H9 (cell line): ENCODE results near the gene YIPF4. TPM values are rescaled to one million over a fixed set of nuclear protein-coding genes. Genes with fewer than 3 reads are reported as not detected.

Source experiments
- DNase-seq: peaks from one replicate; pipeline ENCODE4 v3.0.0-alpha.2; 2017
- H2AFZ ChIP-seq: one replicate; pipeline ENCODE4 v1.6.1; 2013; ENCODE audit warnings: mild to moderate bottlenecking, low read length, control low read depth, moderate library complexity
- H2AK5ac ChIP-seq: 2 replicates; pipeline ENCODE4 v1.6.1; 2013; ENCODE audit warnings: low read length, control low read depth, mixed read lengths; ENCODE audit not compliant: insufficient read length
- H2BK120ac ChIP-seq: one replicate; pipeline ENCODE4 v1.6.1; 2013; ENCODE audit warnings: low read depth, mild to moderate bottlenecking, low read length, control low read depth, inconsistent platforms; ENCODE audit not compliant: poor library complexity, severe bottlenecking
- H2BK12ac ChIP-seq: 2 replicates; pipeline ENCODE4 v1.6.1; 2013; ENCODE audit warnings: low read length, control low read depth, mixed read lengths, low read depth; ENCODE audit not compliant: insufficient read length
- H2BK15ac ChIP-seq: 2 replicates; pipeline ENCODE4 v1.6.1; 2013; ENCODE audit warnings: low read depth, low read length, control low read depth
- H2BK20ac ChIP-seq: one replicate; pipeline ENCODE4 v1.6.1; 2013; ENCODE audit warnings: low read depth, mild to moderate bottlenecking, low read length, control low read depth, inconsistent platforms; ENCODE audit not compliant: poor library complexity, severe bottlenecking
- H2BK5ac ChIP-seq: 2 replicates; pipeline ENCODE4 v1.6.1; 2013; ENCODE audit warnings: low read length, control low read depth, mixed read lengths; ENCODE audit not compliant: insufficient read length
- H3K14ac ChIP-seq: 2 replicates; pipeline ENCODE4 v1.6.1; 2013; ENCODE audit warnings: low read length, control low read depth; ENCODE audit not compliant: insufficient read depth
- H3K18ac ChIP-seq: 2 replicates; pipeline ENCODE4 v1.6.1; 2013; ENCODE audit warnings: low read depth, mild to moderate bottlenecking, mixed read lengths, low read length, control low read depth; ENCODE audit not compliant: insufficient read length
- H3K23ac ChIP-seq: 2 replicates; pipeline ENCODE4 v1.6.1; 2013; ENCODE audit warnings: low read length, control low read depth, mixed read lengths, low read depth; ENCODE audit not compliant: insufficient read length
- H3K23me2 ChIP-seq: 2 replicates; pipeline ENCODE4 v1.6.1; 2013; ENCODE audit warnings: low read depth, mild to moderate bottlenecking, mixed read lengths, low read length, control low read depth; ENCODE audit not compliant: insufficient read length, poor library complexity, severe bottlenecking
- H3K27ac ChIP-seq: 2 replicates; pipeline ENCODE4 v1.5.1; 2013; ENCODE audit warnings: low read length, control low read depth, mixed read lengths, low read depth; ENCODE audit not compliant: insufficient read length
- H3K27me3 ChIP-seq: 2 replicates; pipeline ENCODE4 v1.6.1; 2013; ENCODE audit warnings: low read length, control low read depth, inconsistent platforms; ENCODE audit not compliant: insufficient read depth
- H3K4ac ChIP-seq: 2 replicates; pipeline ENCODE4 v1.6.1; 2013; ENCODE audit warnings: low read depth, mild to moderate bottlenecking, control low read depth, inconsistent platforms, low read length, moderate library complexity
- H3K4me1 ChIP-seq: 2 replicates; pipeline ENCODE4 v1.6.1; 2013; ENCODE audit warnings: low read length, control low read depth, inconsistent platforms; ENCODE audit not compliant: insufficient read depth
- H3K4me2 ChIP-seq: 2 replicates; pipeline ENCODE4 v1.6.1; 2013; ENCODE audit warnings: low read length, control low read depth, mixed read lengths; ENCODE audit not compliant: insufficient read length, insufficient read depth
- H3K56ac ChIP-seq: 2 replicates; pipeline ENCODE4 v1.6.1; 2013; ENCODE audit warnings: low read depth, mild to moderate bottlenecking, mixed read lengths, low read length, control low read depth; ENCODE audit not compliant: insufficient read length
- H3K79me1 ChIP-seq: 2 replicates; pipeline ENCODE4 v1.6.1; 2013; ENCODE audit warnings: low read depth, mild to moderate bottlenecking, moderate library complexity, low read length, control low read depth, inconsistent platforms; ENCODE audit not compliant: insufficient read depth, poor library complexity, severe bottlenecking
- H3K79me2 ChIP-seq: 2 replicates; pipeline ENCODE4 v1.6.1; 2013; ENCODE audit warnings: low read length, control low read depth, inconsistent platforms; ENCODE audit not compliant: insufficient read depth
- H3K9ac ChIP-seq: 2 replicates; pipeline ENCODE4 v1.6.1; 2013; ENCODE audit warnings: low read length, control low read depth, mixed read lengths; ENCODE audit not compliant: insufficient read length; ENCODE audit errors: extremely low read depth
- H3K9me3 ChIP-seq: one replicate; pipeline ENCODE4 v1.6.1; 2013; ENCODE audit warnings: low read depth, low read length, inconsistent platforms; ENCODE audit not compliant: control insufficient read depth
- H3T11ph ChIP-seq: one replicate; pipeline ENCODE4 v1.6.1; 2013; ENCODE audit warnings: mild to moderate bottlenecking, low read length, control low read depth, inconsistent platforms
- H4K20me1 ChIP-seq: one replicate; pipeline ENCODE4 v1.6.1; 2013; ENCODE audit not compliant: control insufficient read depth, insufficient read length, insufficient read depth
- H4K5ac ChIP-seq: 2 replicates; pipeline ENCODE4 v1.6.1; 2013; ENCODE audit warnings: low read depth, mild to moderate bottlenecking, mixed read lengths, low read length, control low read depth; ENCODE audit not compliant: insufficient read length
- H4K8ac ChIP-seq: replicated peaks from 2 replicates; pipeline ENCODE4 v1.6.1; 2013; ENCODE audit warnings: low read length, control low read depth, mixed read lengths, low read depth; ENCODE audit not compliant: insufficient read length
- H4K91ac ChIP-seq: 2 replicates; pipeline ENCODE4 v1.6.1; 2013; ENCODE audit warnings: low read depth, mild to moderate bottlenecking, moderate library complexity, mixed read lengths, low read length, control low read depth; ENCODE audit not compliant: insufficient read length
- H3K27ac Mint-ChIP-seq, 3 experiments: 2 replicates in 2 of 3; 3 replicates in 1 of 3; pipeline ENCODE4 v1.8.0; 2020 to 2021; ENCODE audit warnings: mixed read lengths in 3 of 3, mild to moderate bottlenecking in 1 of 3, moderate library complexity in 1 of 3
- H3K27me3 Mint-ChIP-seq: 2 replicates; pipeline ENCODE4 v1.8.0; 2021; ENCODE audit warnings: low read depth, mild to moderate bottlenecking, moderate library complexity, mixed read lengths
- H3K36me3 Mint-ChIP-seq, 3 experiments: 2 replicates in 2 of 3; 3 replicates in 1 of 3; pipeline ENCODE4 v1.8.0; 2020 to 2021; ENCODE audit warnings: low read depth in 3 of 3, mixed read lengths in 3 of 3; ENCODE audit not compliant: insufficient read depth in 1 of 3
- H3K4me1 Mint-ChIP-seq, 2 experiments: 2 replicates each; pipeline ENCODE4 v1.8.0; 2020; ENCODE audit warnings: mixed read lengths in 2 of 2
- H3K4me3 Mint-ChIP-seq, 2 experiments: 2 replicates in 1 of 2; 3 replicates in 1 of 2; pipeline ENCODE4 v1.8.0; 2020 to 2021; ENCODE audit warnings: mild to moderate bottlenecking in 2 of 2, mixed read lengths in 2 of 2, moderate library complexity in 1 of 2
- H3K9me3 Mint-ChIP-seq, 2 experiments: 2 replicates in 1 of 2; 3 replicates in 1 of 2; pipeline ENCODE4 v1.8.0; 2020; ENCODE audit warnings: mild to moderate bottlenecking in 2 of 2, mixed read lengths in 2 of 2, moderate library complexity in 1 of 2
- WGBS: extraction: QIAGEN DNeasy Blood & Tissue Kit; methylation state at CpG from one replicate; pipeline ENCODE4 v1.1.7; 2013; ENCODE audit warnings: missing lambda C conversion rate, low lambda C conversion rate, mixed read lengths; ENCODE audit not compliant: insufficient read length; ENCODE audit errors: extremely low coverage; 5-methylcytosine and 5-hydroxymethylcytosine counted together
- total RNA-seq: library from RNA; stranded (reverse); gene quantifications from 2 replicates; pipeline ENCODE4 v1.2.1, GENCODE V29; 2021
- TF ChIP-seq, protein P1 (sequence below): fragments of 200-600 bp; sonication (generic); conservative IDR thresholded peaks from 3 replicates; pipeline ENCODE4 v1.8.0; 2021; ENCODE audit warnings: antibody characterized with exemption, mild to moderate bottlenecking

YIPF4 gene
- total RNA-seq, 1 experiment from 2014 or later: 26.2 TPM

DNA sequence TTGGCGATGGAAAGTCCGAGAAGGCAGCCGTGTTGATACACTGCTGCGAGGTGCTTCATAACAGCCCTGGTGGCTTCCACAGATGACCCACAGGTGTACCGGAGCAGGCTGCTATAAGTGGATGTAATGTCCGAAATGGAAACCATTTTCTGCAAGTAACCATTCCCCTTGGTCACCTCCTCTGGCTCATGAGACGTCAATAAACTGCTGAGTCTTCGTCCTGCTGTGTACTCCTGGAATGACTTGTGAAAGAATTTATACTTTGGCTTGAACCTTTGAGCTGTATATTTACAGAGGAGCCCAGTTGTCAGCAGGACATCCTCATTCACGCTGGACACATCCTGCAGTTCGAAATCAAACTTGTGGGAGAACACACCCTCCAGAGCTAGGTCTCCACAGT, 27.4 kb upstream of the YIPF4 start:
- no peak overlapping the region for H2BK20ac ChIP-seq
- no peaks in the 10 kb centered on the region for H3K36me3 Mint-ChIP-seq
- no peaks in the 10 kb centered on the region for H3K9me3 Mint-ChIP-seq
- no peak overlapping the region for H3K14ac ChIP-seq
- H3K4me1 Mint-ChIP-seq: no peaks in the 10 kb centered on the region
- H3K56ac ChIP-seq: no peak overlapping the region
- no peaks in the 10 kb centered on the region for H3K23me2 ChIP-seq
- H2BK12ac ChIP-seq: no peak overlapping the region
- DNase-seq: no peak
- no peaks in the 10 kb centered on the region for H3K27me3 ChIP-seq
- H2BK5ac ChIP-seq: no peak overlapping the region
- no peak overlapping the region for H2AFZ ChIP-seq
- no peak overlapping the region for H3K4me3 Mint-ChIP-seq
- H3K9me3 ChIP-seq: no peaks in the 10 kb centered on the region
- no peak overlapping the region for H3K27ac Mint-ChIP-seq
- no peak overlapping the region for H3K23ac ChIP-seq
- H2BK120ac ChIP-seq: no peak overlapping the region
- H4K8ac ChIP-seq: no peak overlapping the region
- no peak overlapping the region for H3K18ac ChIP-seq
- no peaks in the 10 kb centered on the region for H3K79me2 ChIP-seq
- peaks cover 5% of the 10 kb centered on the region for H3K27me3 Mint-ChIP-seq
- no peak overlapping the region for H4K5ac ChIP-seq
- H2BK15ac ChIP-seq: no peak overlapping the region
- H3K4ac ChIP-seq: no peak overlapping the region
- H3K79me1 ChIP-seq: no peaks in the 10 kb centered on the region
- H3K27ac ChIP-seq: no peak overlapping the region
- H3K4me1 ChIP-seq: no peaks in the 10 kb centered on the region
- no peak overlapping the region for H3K9ac ChIP-seq
- H3K4me2 ChIP-seq: no peak overlapping the region
- TF ChIP-seq, protein P1, sequence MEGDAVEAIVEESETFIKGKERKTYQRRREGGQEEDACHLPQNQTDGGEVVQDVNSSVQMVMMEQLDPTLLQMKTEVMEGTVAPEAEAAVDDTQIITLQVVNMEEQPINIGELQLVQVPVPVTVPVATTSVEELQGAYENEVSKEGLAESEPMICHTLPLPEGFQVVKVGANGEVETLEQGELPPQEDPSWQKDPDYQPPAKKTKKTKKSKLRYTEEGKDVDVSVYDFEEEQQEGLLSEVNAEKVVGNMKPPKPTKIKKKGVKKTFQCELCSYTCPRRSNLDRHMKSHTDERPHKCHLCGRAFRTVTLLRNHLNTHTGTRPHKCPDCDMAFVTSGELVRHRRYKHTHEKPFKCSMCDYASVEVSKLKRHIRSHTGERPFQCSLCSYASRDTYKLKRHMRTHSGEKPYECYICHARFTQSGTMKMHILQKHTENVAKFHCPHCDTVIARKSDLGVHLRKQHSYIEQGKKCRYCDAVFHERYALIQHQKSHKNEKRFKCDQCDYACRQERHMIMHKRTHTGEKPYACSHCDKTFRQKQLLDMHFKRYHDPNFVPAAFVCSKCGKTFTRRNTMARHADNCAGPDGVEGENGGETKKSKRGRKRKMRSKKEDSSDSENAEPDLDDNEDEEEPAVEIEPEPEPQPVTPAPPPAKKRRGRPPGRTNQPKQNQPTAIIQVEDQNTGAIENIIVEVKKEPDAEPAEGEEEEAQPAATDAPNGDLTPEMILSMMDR: no peak
- H2AK5ac ChIP-seq: no peak overlapping the region
- H4K91ac ChIP-seq: no peak overlapping the region
- no peaks in the 10 kb centered on the region for H4K20me1 ChIP-seq
- no CpG with 5 or more reads among the region's 10 CpGs for WGBS
- H3T11ph ChIP-seq: no peak overlapping the region
